ENCODE measurements around the gene CCDC81. TPM values are rescaled to one million over a fixed set of nuclear protein-coding genes. Genes with fewer than 3 reads are reported as not detected.
"Not testable (repeated sequence)": the region's sequence is repeated elsewhere in the genome, so short reads cannot be mapped to it uniquely, and the experiment has no call there.

Gene CCDC81
- total and polyA plus RNA-seq, 2 of the 4 experiments (the other 2 are of a cell fraction): 3.1 to 6.5 TPM

- Histone ChIP-seq H3K27me3 (ENCODE audit: control insufficient read depth, insufficient read depth, low read length) (no peaks in the 10 kb centered on the region), H3K27ac (ENCODE audit: insufficient read depth, low read length) (no peak overlapping the region), H3K4me1 (ENCODE audit: control insufficient read depth, insufficient read depth, low read length) (no peaks in the 10 kb centered on the region), H3K9me1 (ENCODE audit: insufficient read depth, low read length) (no peaks in the 10 kb centered on the region), H2BK15ac (ENCODE audit: low read depth, low read length) (no peak overlapping the region), H3K14ac (replicated peaks; ENCODE audit: low read depth, low read length) (no peak overlapping the region), H2BK120ac (ENCODE audit: low read depth, low read length) (no peak overlapping the region), H2AK9ac (replicated peaks; ENCODE audit: low read depth, low read length, poor library complexity) (no peak overlapping the region), H3K18ac (ENCODE audit: low read depth, low read length) (no peak overlapping the region), H2AK5ac (ENCODE audit: low read depth, low read length) (no peak overlapping the region), H3K4ac (ENCODE audit: low read depth, low read length) (no peak overlapping the region), H3K9me3 (ENCODE audit: control insufficient read depth, insufficient read depth, low read length) (no peaks in the 10 kb centered on the region), H3K36me3 (ENCODE audit: control insufficient read depth, insufficient read depth, low read length) (no peaks in the 10 kb centered on the region), H3K4me3 (ENCODE audit: insufficient read depth, low read depth, low read length) (no peak overlapping the region), H4K8ac (ENCODE audit: low read depth in 2 of 2, low read length in 2 of 2) (no peak overlapping the region), H2AFZ (replicated peaks; ENCODE audit: low read length, poor library complexity) (no peak overlapping the region), H3K23ac (ENCODE audit: low read depth, low read length) (no peak overlapping the region), H3K4me2 (ENCODE audit: low read depth, low read length) (no peak overlapping the region), H3K79me1 (ENCODE audit: low read depth in 1 of 2, low read length in 2 of 2) (no peaks in the 10 kb centered on the region), H4K20me1 (ENCODE audit: insufficient read depth, low read length) (no peaks in the 10 kb centered on the region), H2BK5ac (ENCODE audit: low read depth, low read length, poor library complexity, severe bottlenecking) (no peak overlapping the region), H4K91ac (ENCODE audit: insufficient read depth, low read depth, low read length) (no peak overlapping the region), H3K9ac (ENCODE audit: low read depth, low read length) (no peak overlapping the region), H4K5ac (ENCODE audit: low read depth, low read length) (no peak overlapping the region), H2BK20ac (ENCODE audit: low read depth, low read length) (no peak overlapping the region), H3K56ac (ENCODE audit: extremely low read depth, insufficient read depth, low read length) (no peak overlapping the region)
- ATAC-seq (ENCODE audit: low read depth) (no peak), DNase-seq (no peak)
- 74% methylated on average over 22 of the region's 37 CpGs; no CpG with 5 or more reads in 1 of the 2 experiments for WGBS, 2 experiments (ENCODE audit: extremely low coverage in 2 of 2, insufficient read length in 1 of 2)
- ChIA-PET POLR2A (ENCODE audit: unreplicated experiment) (no interaction called here), CTCF (no interaction called here)
- dilution Hi-C loops (cut with HindIII; ENCODE audit: low sequenced_read_pairs, unreplicated experiment): no loop called here
- TF ChIP-seq, protein P1, sequence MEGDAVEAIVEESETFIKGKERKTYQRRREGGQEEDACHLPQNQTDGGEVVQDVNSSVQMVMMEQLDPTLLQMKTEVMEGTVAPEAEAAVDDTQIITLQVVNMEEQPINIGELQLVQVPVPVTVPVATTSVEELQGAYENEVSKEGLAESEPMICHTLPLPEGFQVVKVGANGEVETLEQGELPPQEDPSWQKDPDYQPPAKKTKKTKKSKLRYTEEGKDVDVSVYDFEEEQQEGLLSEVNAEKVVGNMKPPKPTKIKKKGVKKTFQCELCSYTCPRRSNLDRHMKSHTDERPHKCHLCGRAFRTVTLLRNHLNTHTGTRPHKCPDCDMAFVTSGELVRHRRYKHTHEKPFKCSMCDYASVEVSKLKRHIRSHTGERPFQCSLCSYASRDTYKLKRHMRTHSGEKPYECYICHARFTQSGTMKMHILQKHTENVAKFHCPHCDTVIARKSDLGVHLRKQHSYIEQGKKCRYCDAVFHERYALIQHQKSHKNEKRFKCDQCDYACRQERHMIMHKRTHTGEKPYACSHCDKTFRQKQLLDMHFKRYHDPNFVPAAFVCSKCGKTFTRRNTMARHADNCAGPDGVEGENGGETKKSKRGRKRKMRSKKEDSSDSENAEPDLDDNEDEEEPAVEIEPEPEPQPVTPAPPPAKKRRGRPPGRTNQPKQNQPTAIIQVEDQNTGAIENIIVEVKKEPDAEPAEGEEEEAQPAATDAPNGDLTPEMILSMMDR (conservative IDR thresholded peaks at IDR 0.05; ENCODE audit: low read depth, low read length): no peak
- no peak for TF ChIP-seq MAFK (IDR thresholded peaks at IDR 0.05; ENCODE audit: low read depth, low read length)
- TF ChIP-seq, protein P2, sequence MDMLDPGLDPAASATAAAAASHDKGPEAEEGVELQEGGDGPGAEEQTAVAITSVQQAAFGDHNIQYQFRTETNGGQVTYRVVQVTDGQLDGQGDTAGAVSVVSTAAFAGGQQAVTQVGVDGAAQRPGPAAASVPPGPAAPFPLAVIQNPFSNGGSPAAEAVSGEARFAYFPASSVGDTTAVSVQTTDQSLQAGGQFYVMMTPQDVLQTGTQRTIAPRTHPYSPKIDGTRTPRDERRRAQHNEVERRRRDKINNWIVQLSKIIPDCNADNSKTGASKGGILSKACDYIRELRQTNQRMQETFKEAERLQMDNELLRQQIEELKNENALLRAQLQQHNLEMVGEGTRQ (IDR thresholded peaks at IDR 0.05; ENCODE audit: low read depth, low read length): no peak
- intact Hi-C loops (cut with micrococcal nuclease): no loop called here
- in situ Hi-C loops (cut with MboI; ENCODE audit: low sequenced_read_pairs): loop anchor here (25.0 kb wide), 1 partner anchor 856 kb away; no protein-coding TSS in a partner anchor
- no TSS peak for BruUV-seq (replicated peaks)
These were observed 56.6 kb downstream of the CCDC81 start for GRCh38 chr11:86431258-86431657.

DNA sequence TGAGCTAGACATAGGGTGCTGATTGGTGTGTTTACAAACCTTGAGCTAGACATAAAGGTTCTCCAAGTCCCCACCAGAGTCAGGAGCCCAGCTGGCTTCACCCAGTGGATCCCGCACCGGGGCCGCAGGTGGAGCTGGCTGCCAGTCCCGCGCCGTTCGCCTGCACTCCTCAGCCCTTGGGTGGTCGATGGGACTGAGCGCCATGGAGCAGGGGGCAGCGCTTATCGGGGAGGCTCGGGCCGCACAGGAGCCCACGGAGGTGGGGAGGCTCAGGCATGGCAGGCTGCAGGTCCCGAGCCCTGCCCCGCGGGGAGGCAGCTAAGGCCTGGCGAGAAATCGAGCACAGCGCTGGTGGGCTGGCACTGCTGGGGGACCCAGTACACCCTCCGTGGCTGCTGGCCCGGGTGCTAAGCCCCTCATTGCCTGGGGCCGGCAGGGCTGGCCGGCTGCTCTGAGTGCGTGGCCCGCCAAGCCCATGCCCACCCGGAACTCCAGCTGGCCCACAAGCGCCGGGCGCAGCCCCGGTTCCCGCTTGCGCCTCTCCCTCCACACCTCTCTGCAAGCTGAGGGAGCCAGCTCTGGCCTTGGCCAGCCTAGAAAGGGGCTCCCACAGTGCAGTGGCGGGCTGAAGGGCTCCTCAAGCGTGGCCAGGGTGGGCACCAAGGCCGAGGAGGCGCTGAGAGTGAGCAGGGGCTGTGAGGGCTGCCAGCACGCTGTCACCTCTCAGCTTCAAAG lies 58.8 kb downstream of the CCDC81 start:
- H2AK5ac ChIP-seq (ENCODE audit: low read depth, low read length); H2AK9ac ChIP-seq (replicated peaks; ENCODE audit: low read depth, low read length, poor library complexity); H4K91ac ChIP-seq (ENCODE audit: insufficient read depth, low read depth, low read length); H2BK120ac ChIP-seq (ENCODE audit: low read depth, low read length); H3K27ac ChIP-seq (ENCODE audit: insufficient read depth, low read length); dilution Hi-C loops (cut with HindIII; ENCODE audit: low sequenced_read_pairs, unreplicated experiment); BruUV-seq (replicated peaks); H2BK5ac ChIP-seq (ENCODE audit: low read depth, low read length, poor library complexity, severe bottlenecking); H3K18ac ChIP-seq (ENCODE audit: low read depth, low read length); H3K14ac ChIP-seq (replicated peaks; ENCODE audit: low read depth, low read length); DNase-seq; H2BK20ac ChIP-seq (ENCODE audit: low read depth, low read length); H3K9ac ChIP-seq (ENCODE audit: low read depth, low read length); H3K4ac ChIP-seq (ENCODE audit: low read depth, low read length); H3K9me3 ChIP-seq (ENCODE audit: control insufficient read depth, insufficient read depth, low read length); H3K56ac ChIP-seq (ENCODE audit: extremely low read depth, insufficient read depth, low read length); H2AFZ ChIP-seq (replicated peaks; ENCODE audit: low read length, poor library complexity); ATAC-seq (ENCODE audit: low read depth); H3K4me2 ChIP-seq (ENCODE audit: low read depth, low read length); H3K23ac ChIP-seq (ENCODE audit: low read depth, low read length); POLR2A ChIA-PET (ENCODE audit: unreplicated experiment); H4K8ac ChIP-seq (ENCODE audit: low read depth in 2 of 2, low read length in 2 of 2); intact Hi-C loops (cut with micrococcal nuclease); H3K9me1 ChIP-seq (ENCODE audit: insufficient read depth, low read length); H4K5ac ChIP-seq (ENCODE audit: low read depth, low read length); H3K36me3 ChIP-seq (ENCODE audit: control insufficient read depth, insufficient read depth, low read length); H3K4me1 ChIP-seq (ENCODE audit: control insufficient read depth, insufficient read depth, low read length); H3K27me3 ChIP-seq (ENCODE audit: control insufficient read depth, insufficient read depth, low read length); H3K79me1 ChIP-seq (ENCODE audit: low read depth in 1 of 2, low read length in 2 of 2); H2BK15ac ChIP-seq (ENCODE audit: low read depth, low read length); H4K20me1 ChIP-seq (ENCODE audit: insufficient read depth, low read length); H3K4me3 ChIP-seq (ENCODE audit: insufficient read depth, low read depth, low read length): not testable (repeated sequence)
- 96% methylated on average over 28 of the region's 38 CpGs; no CpG with 5 or more reads in 1 of the 2 experiments for WGBS, 2 experiments (ENCODE audit: extremely low coverage in 2 of 2, insufficient read length in 1 of 2)
- in situ Hi-C loops (cut with MboI; ENCODE audit: low sequenced_read_pairs): loop anchor here (25.0 kb wide), 1 partner anchor 854 kb away; no protein-coding TSS in a partner anchor
- CTCF ChIA-PET: interaction anchor here (0.6 kb wide), 1 partner anchor 17 kb away, joined by 3 read pairs; no protein-coding TSS in a partner anchor
